HTERT RPE-1 (cell line): ENCODE data around the gene METTL17.
"Not testable (repeated sequence)": the region's sequence is repeated elsewhere in the genome, so short reads cannot be mapped to it uniquely, and the experiment has no call there.

Source experiments
- in situ Hi-C: fragments of 300-500 bp; cut with MboI; formaldehyde crosslinking; loops from 4 replicates; pipeline ENCODE4 v1.14.3; 2020; ENCODE audit warnings: low sequenced_read_pairs

METTL17 gene

GRCh38 chr14:20996521-20996920, 6.7 kb downstream of the METTL17 start:
- in situ Hi-C loops, result no loop called here

- in situ Hi-C loops, result no loop called here
Measured at GRCh38 chr14:20997115-20997514, 7.3 kb downstream of the METTL17 start.

- in situ Hi-C loops, result no loop called here
Measured at GRCh38 chr14:20997564-20997963, 7.8 kb downstream of the METTL17 start.

GRCh38 chr14:20998139-20998538, 8.4 kb downstream of the METTL17 start:
- in situ Hi-C loops, result no loop called here

GRCh38 chr14:20998674-20999366, 9.0 kb downstream of the METTL17 start, which contains the start of gene SLC39A2:
Gene SLC39A2 (plus strand): TSS chr14:20999293. CDS start chr14:20999447, 154 bp downstream.
- in situ Hi-C loops, result no loop called here

GRCh38 chr14:20999591-20999990, 9.8 kb downstream of the METTL17 start:
- in situ Hi-C loops, result no loop called here

GRCh38 chr14:21001218-21001617, 11.4 kb downstream of the METTL17 start:
- in situ Hi-C loops, result no loop called here

GRCh38 chr14:21003788-21004346, 14.1 kb downstream of the METTL17 start:
- in situ Hi-C loops, result no loop called here

- in situ Hi-C loops, result not testable (repeated sequence)
Measured at GRCh38 chr14:21009721-21010120, 19.9 kb downstream of the METTL17 start.

- in situ Hi-C loops, result no loop called here
Measured at GRCh38 chr14:21011136-21011535, 21.4 kb downstream of the METTL17 start.

GRCh38 chr14:21014761-21015190, 25.0 kb downstream of the METTL17 start:
- in situ Hi-C loops, result no loop called here

GRCh38 chr14:21015312-21015711, 25.5 kb downstream of the METTL17 start:
- in situ Hi-C loops, result no loop called here

GRCh38 chr14:21016413-21017190, 26.8 kb downstream of the METTL17 start:
- in situ Hi-C loops, result no loop called here

GRCh38 chr14:21017528-21018245, 27.9 kb downstream of the METTL17 start:
- in situ Hi-C loops, result no loop called here

- in situ Hi-C loops, result no loop called here
Measured at GRCh38 chr14:21018286-21018685, 28.5 kb downstream of the METTL17 start.

GRCh38 chr14:21018781-21019180, 29.0 kb downstream of the METTL17 start:
- in situ Hi-C loops, result no loop called here

GRCh38 chr14:21019366-21019765, 29.6 kb downstream of the METTL17 start:
- in situ Hi-C loops, result no loop called here

- in situ Hi-C loops, result no loop called here
Measured at GRCh38 chr14:21020977-21021545, 31.3 kb downstream of the METTL17 start.

GRCh38 chr14:21022686-21023085, 32.9 kb downstream of the METTL17 start:
- in situ Hi-C loops, result no loop called here

- in situ Hi-C loops, result no loop called here
Measured at GRCh38 chr14:21023174-21023573, 33.4 kb downstream of the METTL17 start.
